ENCODE measurements around the gene PPFIA4.

Gene PPFIA4

DNA sequence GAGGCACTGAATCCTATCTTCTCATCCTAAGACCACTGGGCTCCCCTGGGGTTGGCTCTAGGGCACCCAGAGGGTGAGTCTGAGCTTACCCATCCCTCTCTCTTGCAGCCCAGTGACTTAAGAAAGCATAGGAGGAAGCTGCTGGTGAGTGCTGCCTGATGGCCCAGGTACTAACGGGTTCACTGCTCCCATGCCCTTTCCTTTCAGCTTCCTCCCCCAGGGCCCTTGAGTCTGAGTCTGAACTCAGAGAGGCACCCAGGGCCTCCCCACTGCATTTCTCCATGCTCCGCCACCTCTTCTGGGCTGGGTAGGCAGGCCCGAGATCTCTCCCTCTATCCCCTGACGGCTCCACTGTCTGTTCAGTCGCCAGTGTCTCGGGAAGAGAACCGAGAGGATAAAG, 29.7 kb downstream of the PPFIA4 start:
- TF ChIP-seq ZNF274 (IDR thresholded peaks at IDR 0.05; ENCODE audit: low read depth, low read length) (no peak), YY1 (IDR thresholded peaks at IDR 0.05; ENCODE audit: insufficient read depth, insufficient read length) (no peak), SUZ12 (IDR thresholded peaks at IDR 0.05; ENCODE audit: extremely low read depth, insufficient read depth, insufficient read length) (no peak)
- no peak for DNase-seq (ENCODE audit: low read depth, low spot score)
- peaks cover 5% of the 10 kb centered on the region; the same call in 1 of the 2 replicates for H3K9me3 ChIP-seq (ENCODE audit: insufficient read depth, low read length)
- H3K4me1 ChIP-seq (ENCODE audit: insufficient read depth, insufficient read length), result peaks cover 39% of the 10 kb centered on the region
- H3K4me3 ChIP-seq (ENCODE audit: insufficient read length, low read depth), result no peak overlapping the region
- H3K36me3 ChIP-seq (ENCODE audit: insufficient read depth, insufficient read length, low read length), result peaks cover 25% of the 10 kb centered on the region
- H3K9ac ChIP-seq (ENCODE audit: insufficient read length, low read depth), result no peak overlapping the region
- H3K27me3 ChIP-seq (ENCODE audit: insufficient read depth, insufficient read length), result no peaks in the 10 kb centered on the region

DNA sequence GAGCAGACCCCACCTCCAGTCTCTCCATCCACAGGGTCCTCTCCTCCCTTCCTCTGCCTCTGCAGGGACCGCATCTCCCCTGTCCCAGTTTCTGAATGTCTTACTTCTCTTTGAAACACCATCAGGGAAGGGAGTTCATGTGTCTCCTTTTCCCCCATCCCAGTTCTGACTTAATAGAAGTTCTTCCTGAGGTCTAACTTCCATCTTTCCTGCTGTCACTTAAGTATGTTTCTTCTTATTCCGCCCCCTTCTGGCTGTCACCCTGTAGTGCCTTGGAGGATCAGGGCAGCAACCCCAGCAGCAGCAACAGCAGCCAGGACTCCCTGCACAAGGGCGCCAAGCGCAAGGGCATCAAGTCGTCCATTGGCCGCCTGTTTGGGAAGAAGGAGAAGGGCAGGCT, 30.2 kb downstream of the PPFIA4 start:
- Histone ChIP-seq H3K27me3 (ENCODE audit: insufficient read depth, insufficient read length) (no peaks in the 10 kb centered on the region), H3K36me3 (ENCODE audit: insufficient read depth, insufficient read length, low read length) (peaks cover 30% of the 10 kb centered on the region), H3K9ac (ENCODE audit: insufficient read length, low read depth) (no peak overlapping the region), H3K9me3 (ENCODE audit: insufficient read depth, low read length) (peaks cover 10% of the 10 kb centered on the region; the same call in 1 of the 2 replicates), H3K4me1 (ENCODE audit: insufficient read depth, insufficient read length) (peaks cover 39% of the 10 kb centered on the region), H3K4me3 (ENCODE audit: insufficient read length, low read depth) (no peak overlapping the region)
- TF ChIP-seq SUZ12 (IDR thresholded peaks at IDR 0.05; ENCODE audit: extremely low read depth, insufficient read depth, insufficient read length) (no peak), YY1 (IDR thresholded peaks at IDR 0.05; ENCODE audit: insufficient read depth, insufficient read length) (no peak), ZNF274 (IDR thresholded peaks at IDR 0.05; ENCODE audit: low read depth, low read length) (no peak)
- no peak for DNase-seq (ENCODE audit: low read depth, low spot score)

DNA sequence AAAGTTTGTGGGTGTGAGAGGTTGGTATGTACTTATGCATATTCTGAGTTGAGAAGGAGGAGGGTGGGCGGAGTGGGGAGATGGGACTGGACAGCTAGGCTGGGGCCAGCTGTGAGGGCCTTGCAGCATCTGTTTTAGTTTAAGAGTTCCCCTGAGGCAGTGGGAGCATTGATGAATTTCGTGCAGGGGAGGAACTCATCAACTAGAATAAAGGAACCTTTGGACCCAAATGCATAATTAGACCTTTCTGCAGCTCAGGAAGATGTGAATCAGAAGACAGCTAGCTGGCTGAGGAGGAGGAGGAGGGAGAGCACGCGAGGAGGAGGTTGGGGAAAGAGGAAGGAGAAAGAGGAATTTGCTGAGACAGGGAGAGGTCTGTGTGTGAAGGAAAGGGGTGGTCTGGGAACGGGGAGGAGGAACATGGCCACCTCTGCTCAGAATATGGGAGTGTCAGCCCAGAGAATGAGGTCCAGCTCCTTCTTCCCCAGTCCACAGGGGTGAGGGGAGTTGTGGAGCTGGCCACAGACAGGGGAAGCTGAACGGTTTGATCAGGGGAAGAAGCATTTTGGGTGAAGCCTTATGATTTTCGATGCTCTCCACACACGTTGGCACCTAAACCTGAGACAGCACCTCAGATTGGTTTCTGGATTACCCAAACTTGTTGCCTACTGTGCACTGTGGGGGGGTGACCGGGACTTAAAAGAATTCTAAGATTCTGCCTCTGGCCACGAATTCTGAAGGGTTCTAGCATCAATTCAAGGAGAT, 31.8 kb downstream of the PPFIA4 start:
- H3K27me3 ChIP-seq (ENCODE audit: insufficient read depth, insufficient read length), result no peaks in the 10 kb centered on the region
- no peak overlapping the region for H3K9ac ChIP-seq (ENCODE audit: insufficient read length, low read depth)
- no peak overlapping the region for H3K4me3 ChIP-seq (ENCODE audit: insufficient read length, low read depth)
- peaks cover 36% of the 10 kb centered on the region for H3K4me1 ChIP-seq (ENCODE audit: insufficient read depth, insufficient read length)
- no peak for TF ChIP-seq SUZ12 (IDR thresholded peaks at IDR 0.05; ENCODE audit: extremely low read depth, insufficient read depth, insufficient read length)
- TF ChIP-seq ZNF274 (IDR thresholded peaks at IDR 0.05; ENCODE audit: low read depth, low read length), result no peak
- no peak for TF ChIP-seq YY1 (IDR thresholded peaks at IDR 0.05; ENCODE audit: insufficient read depth, insufficient read length)
- peaks cover 30% of the 10 kb centered on the region for H3K36me3 ChIP-seq (ENCODE audit: insufficient read depth, insufficient read length, low read length)
- peaks cover 10% of the 10 kb centered on the region; the same call in 1 of the 2 replicates for H3K9me3 ChIP-seq (ENCODE audit: insufficient read depth, low read length)
- DNase-seq (ENCODE audit: low read depth, low spot score), result no peak

DNA sequence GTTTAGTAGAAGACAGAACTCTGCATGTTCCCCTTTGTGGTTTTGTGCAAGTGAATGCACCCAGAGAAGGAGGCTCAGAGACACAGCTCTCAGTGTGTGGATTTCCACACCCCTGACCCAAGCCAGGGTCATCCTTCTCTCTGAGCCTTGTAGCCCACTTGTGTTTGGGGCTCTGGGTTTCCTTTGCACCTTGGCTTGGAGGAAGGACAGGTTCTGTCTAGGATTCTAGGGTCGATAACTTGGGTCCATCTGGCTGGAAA, 32.3 kb downstream of the PPFIA4 start:
- H3K27me3 ChIP-seq (ENCODE audit: insufficient read depth, insufficient read length), result no peaks in the 10 kb centered on the region
- TF ChIP-seq ZNF274 (IDR thresholded peaks at IDR 0.05; ENCODE audit: low read depth, low read length), result no peak
- no peak for TF ChIP-seq SUZ12 (IDR thresholded peaks at IDR 0.05; ENCODE audit: extremely low read depth, insufficient read depth, insufficient read length)
- TF ChIP-seq YY1 (IDR thresholded peaks at IDR 0.05; ENCODE audit: insufficient read depth, insufficient read length), result no peak
- no peak overlapping the region for H3K9ac ChIP-seq (ENCODE audit: insufficient read length, low read depth)
- H3K9me3 ChIP-seq (ENCODE audit: insufficient read depth, low read length), result peaks cover 10% of the 10 kb centered on the region; the same call in 1 of the 2 replicates
- peaks cover 30% of the 10 kb centered on the region for H3K36me3 ChIP-seq (ENCODE audit: insufficient read depth, insufficient read length, low read length)
- peaks cover 33% of the 10 kb centered on the region for H3K4me1 ChIP-seq (ENCODE audit: insufficient read depth, insufficient read length)
- DNase-seq (ENCODE audit: low read depth, low spot score), result no peak
- H3K4me3 ChIP-seq (ENCODE audit: insufficient read length, low read depth), result no peak overlapping the region

DNA sequence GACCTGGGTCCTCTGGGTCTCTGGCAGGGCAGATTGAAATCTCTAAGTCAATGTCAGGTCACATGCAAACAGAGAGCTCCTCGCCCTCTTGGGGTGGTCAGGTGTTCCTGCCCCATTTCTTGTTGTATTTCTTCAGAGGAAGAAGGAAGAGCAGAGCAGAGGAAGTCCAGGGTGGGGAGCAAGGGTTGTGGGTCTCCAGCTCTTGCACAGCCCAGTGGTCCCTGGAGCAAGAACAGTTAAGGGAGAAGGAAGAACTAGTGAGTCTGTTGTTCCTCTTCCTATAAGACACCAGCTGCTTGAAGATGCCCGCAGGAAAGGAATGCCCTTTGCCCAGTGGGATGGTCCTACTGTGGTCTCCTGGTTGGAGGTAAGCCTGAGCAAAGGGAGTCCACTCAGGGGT, 33.2 kb downstream of the PPFIA4 start:
- no peak for DNase-seq (ENCODE audit: low read depth, low spot score)
- Histone ChIP-seq H3K4me3 (ENCODE audit: insufficient read length, low read depth) (no peak overlapping the region), H3K27me3 (ENCODE audit: insufficient read depth, insufficient read length) (no peaks in the 10 kb centered on the region), H3K4me1 (ENCODE audit: insufficient read depth, insufficient read length) (peaks cover 25% of the 10 kb centered on the region), H3K9me3 (ENCODE audit: insufficient read depth, low read length) (peaks cover 10% of the 10 kb centered on the region; the same call in 1 of the 2 replicates), H3K36me3 (ENCODE audit: insufficient read depth, insufficient read length, low read length) (peaks cover 30% of the 10 kb centered on the region), H3K9ac (ENCODE audit: insufficient read length, low read depth) (no peak overlapping the region)
- TF ChIP-seq ZNF274 (IDR thresholded peaks at IDR 0.05; ENCODE audit: low read depth, low read length), result no peak
- no peak for TF ChIP-seq YY1 (IDR thresholded peaks at IDR 0.05; ENCODE audit: insufficient read depth, insufficient read length)
- TF ChIP-seq SUZ12 (IDR thresholded peaks at IDR 0.05; ENCODE audit: extremely low read depth, insufficient read depth, insufficient read length), result no peak

DNA sequence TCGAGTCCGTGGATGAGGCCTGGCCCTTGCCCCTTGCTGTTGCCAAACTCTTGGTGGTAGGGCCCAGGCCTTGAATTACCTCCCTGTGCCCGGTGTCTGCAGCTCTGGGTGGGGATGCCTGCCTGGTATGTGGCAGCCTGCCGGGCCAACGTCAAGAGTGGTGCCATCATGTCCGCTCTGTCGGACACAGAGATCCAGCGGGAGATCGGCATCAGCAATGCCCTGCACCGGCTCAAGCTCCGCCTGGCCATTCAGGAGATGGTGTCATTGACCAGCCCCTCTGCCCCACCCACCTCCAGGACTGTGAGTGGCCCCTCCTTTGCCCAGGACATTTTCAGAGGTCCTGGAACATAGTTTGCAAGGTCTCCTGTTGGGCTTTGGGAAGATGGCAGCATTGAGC, 33.8 kb downstream of the PPFIA4 start:
- DNase-seq (ENCODE audit: low read depth, low spot score), result no peak
- Histone ChIP-seq H3K9ac (ENCODE audit: insufficient read length, low read depth) (no peak overlapping the region), H3K9me3 (ENCODE audit: insufficient read depth, low read length) (peaks cover 10% of the 10 kb centered on the region; the same call in 1 of the 2 replicates), H3K36me3 (ENCODE audit: insufficient read depth, insufficient read length, low read length) (peaks cover 30% of the 10 kb centered on the region), H3K4me3 (ENCODE audit: insufficient read length, low read depth) (no peak overlapping the region), H3K27me3 (ENCODE audit: insufficient read depth, insufficient read length) (no peaks in the 10 kb centered on the region), H3K4me1 (ENCODE audit: insufficient read depth, insufficient read length) (peaks cover 25% of the 10 kb centered on the region)
- TF ChIP-seq SUZ12 (IDR thresholded peaks at IDR 0.05; ENCODE audit: extremely low read depth, insufficient read depth, insufficient read length), result no peak
- no peak for TF ChIP-seq YY1 (IDR thresholded peaks at IDR 0.05; ENCODE audit: insufficient read depth, insufficient read length)
- no peak for TF ChIP-seq ZNF274 (IDR thresholded peaks at IDR 0.05; ENCODE audit: low read depth, low read length)

DNA sequence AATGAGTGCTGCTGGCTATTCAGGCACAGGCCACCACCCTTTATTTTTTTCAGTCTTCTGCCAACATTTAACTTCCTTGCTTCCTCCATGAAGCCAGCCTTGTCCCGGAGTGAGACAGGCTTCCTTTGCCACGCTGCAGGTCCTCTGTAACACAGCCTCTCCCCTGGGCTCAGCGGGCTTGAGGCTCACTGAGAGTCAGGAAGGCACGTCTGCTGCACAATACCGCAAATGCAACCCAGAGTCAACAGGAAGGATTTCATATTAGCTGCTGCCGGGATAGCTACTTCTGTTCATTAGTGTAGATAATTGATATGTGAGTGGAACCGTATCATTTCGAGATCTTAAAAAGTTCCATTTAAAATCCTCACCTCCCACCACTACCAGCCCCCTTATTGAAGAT, 37.0 kb downstream of the PPFIA4 start:
- Histone ChIP-seq H3K4me1 (ENCODE audit: insufficient read depth, insufficient read length) (peaks cover 9% of the 10 kb centered on the region), H3K9me3 (ENCODE audit: insufficient read depth, low read length) (peaks cover 10% of the 10 kb centered on the region; the same call in 1 of the 2 replicates), H3K9ac (ENCODE audit: insufficient read length, low read depth) (no peak overlapping the region), H3K27me3 (ENCODE audit: insufficient read depth, insufficient read length) (no peaks in the 10 kb centered on the region), H3K36me3 (ENCODE audit: insufficient read depth, insufficient read length, low read length) (peaks cover 28% of the 10 kb centered on the region), H3K4me3 (ENCODE audit: insufficient read length, low read depth) (no peak overlapping the region)
- TF ChIP-seq SUZ12 (IDR thresholded peaks at IDR 0.05; ENCODE audit: extremely low read depth, insufficient read depth, insufficient read length) (no peak), YY1 (IDR thresholded peaks at IDR 0.05; ENCODE audit: insufficient read depth, insufficient read length) (no peak), ZNF274 (IDR thresholded peaks at IDR 0.05; ENCODE audit: low read depth, low read length) (no peak)
- DNase-seq (ENCODE audit: low read depth, low spot score), result no peak
